Uterus (tissue), 2 donors: ENCODE results near the gene SLC22A6.

Experiments
- CTCF ChIP-seq, 4 experiments: fragments of 200-600 bp in 2 of 4; fragments of 450-650 bp in 2 of 4; sonication (generic) in 2 of 4; IDR thresholded peaks; one replicate each; pipeline ENCODE4 v1.5.1; 2016 to 2019; ENCODE audit warnings: antibody characterized with exemption in 4 of 4, mild to moderate bottlenecking in 2 of 4, moderate library complexity in 1 of 4
- POLR2A ChIP-seq, 2 donors: fragments of 450-650 bp; IDR thresholded peaks; one replicate each; pipeline ENCODE4 v1.6.1; 2016; ENCODE audit warnings: antibody characterized with exemption in 2 of 2, mild to moderate bottlenecking in 1 of 2, moderate library complexity in 1 of 2

- TF ChIP-seq CTCF (IDR thresholded peaks at IDR 0.05) (peak in 1 of 4 experiments; percentile 35), POLR2A (IDR thresholded peaks at IDR 0.05) (no peak)
Observed at GRCh38 chr11:62974848-62975522, 9.8 kb downstream of the SLC22A6 start.
